HEK293 (cell line): ENCODE results near the gene NR2F1-AS1.

Source experiments
- CTCF ChIA-PET: fragments of 350-600 bp; formaldehyde crosslinking; extraction: SDS; loops from one replicate; lab custom pipeline; 2021; ENCODE audit warnings: antibody characterized with exemption; lab: Yijun Ruan, JAX
- POLR2A ChIA-PET: fragments of 300-600 bp; formaldehyde crosslinking; extraction: SDS; loops from one replicate; lab custom pipeline; 2020; ENCODE audit warnings: antibody characterized with exemption, inconsistent platforms; lab: Yijun Ruan, JAX
- H3K27ac ChIP-seq: fragments of 200-500 bp; sonication (Bioruptor generic); 2 replicates; pipeline ENCODE4 v1.5.1; 2014; ENCODE audit warnings: low read depth, low read length, control low read depth, inconsistent platforms; ENCODE audit errors: extremely low read depth
- H3K36me3 ChIP-seq, 2 experiments: fragments of 200-500 bp in 1 of 2; sonication (Bioruptor generic) in 1 of 2; 1 replicate in 1 of 2; 2 replicates in 1 of 2; pipeline ENCODE4 v1.5.1; 2014 to 2017; ENCODE audit warnings: inconsistent platforms in 2 of 2, low read length in 2 of 2; ENCODE audit not compliant: control insufficient read depth in 2 of 2, insufficient read depth in 1 of 2
- H3K4me1 ChIP-seq: fragments of 200-500 bp; sonication (Bioruptor generic); 2 replicates; pipeline ENCODE4 v1.5.1; 2014; ENCODE audit warnings: mild to moderate bottlenecking, low read length, inconsistent platforms; ENCODE audit not compliant: control insufficient read depth, insufficient read depth
- H3K4me3 ChIP-seq: 2 replicates; pipeline ENCODE4 v1.5.1; 2011; ENCODE audit warnings: low read depth, mild to moderate bottlenecking, control low read depth, low read length, moderate library complexity
- H3K9me3 ChIP-seq: fragments of 200-500 bp; sonication (Bioruptor generic); 2 replicates; pipeline ENCODE4 v1.5.1; 2014; ENCODE audit warnings: low read depth, low read length, inconsistent platforms; ENCODE audit not compliant: control insufficient read depth, insufficient read depth
- EGR2 ChIP-seq: fragments of 450-650 bp; formaldehyde crosslinking; IDR thresholded peaks from 2 replicates; pipeline ENCODE4 v1.5.1; 2016; ENCODE audit warnings: low read depth, missing biosample characterization, missing genetic modification characterization
- IKZF3 ChIP-seq: fragments of 450-650 bp; IDR thresholded peaks from 2 replicates; pipeline ENCODE4 v1.5.0; 2018; ENCODE audit warnings: missing biosample characterization, mild to moderate bottlenecking, missing genetic modification characterization, moderate library complexity
- ZFP37 ChIP-seq: fragments of 450-650 bp; formaldehyde crosslinking; IDR thresholded peaks from 2 replicates; pipeline ENCODE4 v1.5.1; 2016; ENCODE audit warnings: missing biosample characterization, missing genetic modification characterization
- ZIC2 ChIP-seq: fragments of 450-650 bp; formaldehyde crosslinking; IDR thresholded peaks from 2 replicates; pipeline ENCODE4 v1.5.1; 2016; ENCODE audit warnings: missing biosample characterization, missing genetic modification characterization
- ZNF133 ChIP-seq: fragments of 450-650 bp; formaldehyde crosslinking; IDR thresholded peaks from 2 replicates; pipeline ENCODE4 v1.5.1; 2016; ENCODE audit warnings: missing biosample characterization, missing genetic modification characterization
- ZNF202 ChIP-seq: fragments of 450-650 bp; formaldehyde crosslinking; IDR thresholded peaks from 2 replicates; pipeline ENCODE4 v1.5.1; 2016; ENCODE audit warnings: missing biosample characterization, missing genetic modification characterization, borderline replicate concordance
- ZNF37A ChIP-seq: fragments of 450-650 bp; IDR thresholded peaks from 2 replicates; pipeline ENCODE4 v1.5.1; 2018; ENCODE audit warnings: missing biosample characterization, missing genetic modification characterization
- ZNF423 ChIP-seq: fragments of 450-650 bp; formaldehyde crosslinking; IDR thresholded peaks from 2 replicates; pipeline ENCODE4 v1.5.1; 2016; ENCODE audit warnings: missing biosample characterization, missing genetic modification characterization
- ZNF544 ChIP-seq: fragments of 450-650 bp; formaldehyde crosslinking; IDR thresholded peaks from 2 replicates; pipeline ENCODE4 v1.5.0; 2017; ENCODE audit warnings: missing biosample characterization, missing genetic modification characterization
- ZNF670 ChIP-seq: fragments of 450-650 bp; formaldehyde crosslinking; IDR thresholded peaks from 2 replicates; pipeline ENCODE4 v1.5.1; 2016; ENCODE audit warnings: missing biosample characterization, missing genetic modification characterization, low read depth
- TF ChIP-seq, protein P1 (sequence below): fragments of 450-650 bp; formaldehyde crosslinking; IDR thresholded peaks from 2 replicates; pipeline ENCODE4 v1.5.1; 2016; ENCODE audit warnings: missing biosample characterization, missing genetic modification characterization
- TF ChIP-seq, protein P2 (sequence below): fragments of 450-650 bp; formaldehyde crosslinking; IDR thresholded peaks from 2 replicates; pipeline ENCODE4 v1.5.1; 2016; ENCODE audit warnings: missing biosample characterization, missing genetic modification characterization

Gene NR2F1-AS1

DNA sequence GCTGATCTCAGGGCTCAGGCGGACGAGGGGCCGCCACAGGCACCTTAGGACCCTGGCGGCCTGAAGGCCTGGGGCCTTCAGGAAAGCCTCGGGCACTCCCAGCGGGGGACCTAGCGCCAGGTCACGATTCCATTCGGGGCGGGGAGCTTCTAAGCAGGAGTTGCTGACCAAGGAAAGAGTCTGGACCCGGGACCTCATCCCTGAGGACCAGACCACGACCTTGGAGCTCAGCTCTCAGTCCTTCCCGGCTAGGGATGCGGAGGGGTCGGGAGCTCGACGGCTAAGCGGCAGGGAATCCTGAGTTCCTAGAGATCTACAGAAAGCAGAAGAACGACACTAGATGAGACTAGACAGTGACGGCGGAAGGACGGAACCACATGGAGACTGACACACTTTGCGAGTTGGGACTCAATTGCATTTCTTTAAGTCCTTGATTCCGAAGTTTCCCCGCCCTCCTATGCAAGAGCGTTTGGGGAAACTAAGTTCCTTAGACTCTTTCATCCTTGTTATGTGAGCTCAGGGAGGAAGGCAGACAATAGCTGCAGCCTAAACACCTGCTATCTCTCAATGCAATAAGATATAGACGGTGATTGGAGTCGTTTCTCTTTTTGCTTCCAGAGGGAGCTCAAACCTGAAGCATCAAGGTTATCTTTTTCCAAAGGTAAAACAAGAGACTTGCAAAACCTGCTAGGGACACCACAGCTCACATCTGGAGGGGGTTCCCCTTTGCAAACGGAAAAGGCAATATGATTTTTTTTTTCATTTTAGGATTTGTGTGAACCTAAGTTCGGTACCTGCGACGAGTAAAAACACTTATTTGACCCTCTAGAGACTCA, 9.7 kb downstream of the NR2F1-AS1 start:
- TF ChIP-seq ZFP37 (tag by site-specific recombination) = no peak
- H3K9me3 ChIP-seq = no peaks in the 10 kb centered on the region
- no peaks in the 10 kb centered on the region for H3K36me3 ChIP-seq
- POLR2A ChIA-PET = interaction anchor here (0.6 kb wide), 1 partner anchor 46 kb away, joined by 3 read pairs; no protein-coding TSS in a partner anchor
- H3K4me3 ChIP-seq = no peak overlapping the region
- CTCF ChIA-PET = interaction anchor here (0.6 kb wide), 1 partner anchor 35 kb away, joined by 3 read pairs; no protein-coding TSS in a partner anchor
- no peak overlapping the region for H3K27ac ChIP-seq
- H3K4me1 ChIP-seq = peaks cover 17% of the 10 kb centered on the region

DNA sequence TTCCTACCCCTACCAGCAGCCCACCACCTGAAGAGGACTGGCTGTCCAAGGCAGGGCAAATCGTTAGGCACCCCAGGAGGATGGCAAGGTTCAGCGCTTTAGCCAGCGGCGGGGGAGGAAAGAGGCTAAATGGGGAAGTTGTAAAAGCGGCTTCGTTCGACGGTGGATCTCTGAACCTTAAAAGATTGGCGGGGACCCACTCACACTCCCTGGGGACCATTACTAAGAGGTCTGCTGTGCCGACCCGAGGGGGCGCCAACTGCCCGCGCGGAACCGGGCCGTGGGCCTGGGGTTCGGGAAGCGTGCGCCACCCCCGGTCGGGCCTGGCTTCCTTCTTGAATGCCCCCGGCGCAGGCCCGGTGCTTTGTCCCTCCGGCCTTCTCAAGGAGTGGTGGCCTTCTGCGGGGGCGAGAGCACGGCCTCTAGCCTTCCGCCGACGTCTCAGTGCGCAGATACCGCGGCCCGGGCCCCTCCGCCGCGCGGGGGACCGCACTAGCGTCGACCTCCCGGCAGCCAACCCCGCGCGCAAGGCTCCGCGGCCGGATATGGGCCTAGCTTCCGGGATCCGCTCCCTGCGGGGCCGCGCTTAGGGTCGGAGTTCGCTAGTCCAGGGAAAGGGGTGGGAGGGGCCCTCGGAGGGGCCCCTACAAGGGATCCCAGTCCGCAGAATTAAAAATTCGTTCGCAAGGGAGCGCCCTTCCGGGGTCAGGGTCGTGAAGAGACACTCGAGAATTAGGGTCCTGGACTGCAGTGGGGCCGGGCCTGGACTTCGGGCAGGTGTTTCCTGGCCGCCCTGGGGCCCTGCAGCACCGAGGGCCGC, 10.5 kb downstream of the NR2F1-AS1 start:
- Histone ChIP-seq H3K4me1 (peaks cover 20% of the 10 kb centered on the region), H3K9me3 (no peaks in the 10 kb centered on the region), H3K4me3 (no peak overlapping the region), H3K36me3 (no peaks in the 10 kb centered on the region), H3K27ac (no peak overlapping the region)
- POLR2A ChIA-PET = interaction anchor here (0.6 kb wide), 1 partner anchor 45 kb away, joined by 3 read pairs; no protein-coding TSS in a partner anchor
- CTCF ChIA-PET = interaction anchor here (0.6 kb wide), 1 partner anchor 34 kb away, joined by 3 read pairs; no protein-coding TSS in a partner anchor
- TF ChIP-seq, protein P1, sequence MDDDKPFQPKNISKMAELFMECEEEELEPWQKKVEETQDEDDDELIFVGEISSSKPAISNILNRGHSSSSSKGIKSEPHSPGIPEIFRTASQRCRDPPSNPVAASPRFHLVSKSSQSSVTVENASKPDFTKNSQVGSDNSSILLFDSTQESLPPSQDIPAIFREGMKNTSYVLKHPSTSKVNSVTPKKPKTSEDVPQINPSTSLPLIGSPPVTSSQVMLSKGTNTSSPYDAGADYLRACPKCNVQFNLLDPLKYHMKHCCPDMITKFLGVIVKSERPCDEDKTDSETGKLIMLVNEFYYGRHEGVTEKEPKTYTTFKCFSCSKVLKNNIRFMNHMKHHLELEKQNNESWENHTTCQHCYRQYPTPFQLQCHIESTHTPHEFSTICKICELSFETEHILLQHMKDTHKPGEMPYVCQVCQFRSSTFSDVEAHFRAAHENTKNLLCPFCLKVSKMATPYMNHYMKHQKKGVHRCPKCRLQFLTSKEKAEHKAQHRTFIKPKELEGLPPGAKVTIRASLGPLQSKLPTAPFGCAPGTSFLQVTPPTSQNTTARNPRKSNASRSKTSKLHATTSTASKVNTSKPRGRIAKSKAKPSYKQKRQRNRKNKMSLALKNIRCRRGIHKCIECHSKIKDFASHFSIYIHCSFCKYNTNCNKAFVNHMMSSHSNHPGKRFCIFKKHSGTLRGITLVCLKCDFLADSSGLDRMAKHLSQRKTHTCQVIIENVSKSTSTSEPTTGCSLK (tag by site-specific recombination) = no peak
- TF ChIP-seq ZNF202 (tag by site-specific recombination) = no peak
- no peak for TF ChIP-seq ZNF423
- TF ChIP-seq IKZF3 (tag by site-specific recombination) = no peak
- TF ChIP-seq ZNF670 (tag by site-specific recombination) = no peak
- TF ChIP-seq ZNF37A (tag by site-specific recombination) = no peak
- no peak for TF ChIP-seq ZNF544 (tag by site-specific recombination)
- TF ChIP-seq ZNF133 (tag by site-specific recombination) = no peak
- TF ChIP-seq, protein P2, sequence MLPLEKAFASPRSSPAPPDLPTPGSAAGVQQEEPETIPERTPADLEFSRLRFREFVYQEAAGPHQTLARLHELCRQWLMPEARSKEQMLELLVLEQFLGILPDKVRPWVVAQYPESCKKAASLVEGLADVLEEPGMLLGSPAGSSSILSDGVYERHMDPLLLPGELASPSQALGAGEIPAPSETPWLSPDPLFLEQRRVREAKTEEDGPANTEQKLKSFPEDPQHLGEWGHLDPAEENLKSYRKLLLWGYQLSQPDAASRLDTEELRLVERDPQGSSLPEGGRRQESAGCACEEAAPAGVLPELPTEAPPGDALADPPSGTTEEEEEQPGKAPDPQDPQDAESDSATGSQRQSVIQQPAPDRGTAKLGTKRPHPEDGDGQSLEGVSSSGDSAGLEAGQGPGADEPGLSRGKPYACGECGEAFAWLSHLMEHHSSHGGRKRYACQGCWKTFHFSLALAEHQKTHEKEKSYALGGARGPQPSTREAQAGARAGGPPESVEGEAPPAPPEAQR (tag by site-specific recombination) = no peak

DNA sequence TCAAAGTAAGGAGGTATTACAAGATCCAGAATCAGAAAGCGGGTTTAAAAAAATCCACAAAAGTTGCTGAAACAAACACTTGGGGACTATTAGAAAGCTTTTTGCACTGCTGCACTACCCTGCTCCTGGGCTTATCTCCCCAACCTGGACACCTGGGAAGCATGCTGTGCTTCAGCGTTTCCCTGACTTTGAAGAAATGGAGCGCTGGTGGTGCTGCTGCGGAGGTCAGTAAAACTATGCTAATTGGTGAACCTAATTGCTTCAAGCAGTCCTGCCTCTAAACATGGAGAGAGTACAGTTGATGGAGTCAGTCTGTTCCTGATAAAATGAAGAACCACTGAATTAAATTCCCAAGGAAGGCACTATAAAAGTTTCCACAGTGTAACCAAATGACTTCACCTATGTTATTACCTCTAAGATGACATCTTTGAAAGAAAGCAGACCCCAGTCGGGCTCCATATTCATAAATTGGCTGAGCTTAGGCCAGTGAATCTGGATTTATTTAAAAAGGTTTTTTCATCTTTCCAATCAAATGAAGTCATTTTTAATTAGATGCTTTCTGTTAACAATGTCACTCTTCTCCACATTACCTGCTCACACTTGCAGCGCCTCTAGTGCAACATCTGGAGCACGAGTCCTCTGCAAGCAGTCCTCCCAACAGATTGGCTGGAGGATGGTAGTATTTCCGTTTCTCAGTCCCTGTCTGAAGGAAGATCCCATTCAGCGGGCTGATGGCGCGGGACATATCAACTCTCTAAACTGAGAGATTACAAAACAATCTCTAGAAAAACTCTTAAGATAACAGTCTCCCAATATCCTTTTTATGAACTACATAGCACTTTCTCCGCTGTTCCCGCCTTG, 11.5 kb downstream of the NR2F1-AS1 start:
- no peak for TF ChIP-seq EGR2 (tag by site-specific recombination)
- no peak for TF ChIP-seq IKZF3 (tag by site-specific recombination)
- TF ChIP-seq ZIC2 (tag by site-specific recombination) = peak; percentile 41; the same call in 1 of the 2 replicates
- TF ChIP-seq, all 188 proteins: peak for 1
- H3K9me3 ChIP-seq = no peaks in the 10 kb centered on the region
- H3K4me1 ChIP-seq = peaks cover 20% of the 10 kb centered on the region
- no peaks in the 10 kb centered on the region for H3K36me3 ChIP-seq
- CTCF ChIA-PET = no interaction called here
- no peak overlapping the region for H3K27ac ChIP-seq
- no peak overlapping the region for H3K4me3 ChIP-seq
- POLR2A ChIA-PET = interaction anchor here (0.6 kb wide), 1 partner anchor 13 kb away, joined by 6 read pairs; no protein-coding TSS in a partner anchor
